Activated naive CD4-positive, alpha-beta T cell treated with anti-CD3 and anti-CD28 coated beads for 36 hours (primary cell): ENCODE results near the gene BAK1. TPM values are rescaled to one million over a fixed set of nuclear protein-coding genes. Genes with fewer than 3 reads are reported as not detected.

Experiments
- CTCF ChIA-PET: fragments of 350-600 bp; sonication (Branson Sonifier 250); formaldehyde crosslinking; loops from one replicate; lab custom pipeline; 2021; ENCODE audit warnings: antibody characterized with exemption; lab: Charles Lee
- DNase-seq: peaks from one replicate; pipeline ENCODE4 v3.0.0-alpha.2; 2020
- H3K27ac Mint-ChIP-seq: one replicate; pipeline ENCODE4 v1.8.0; 2021; ENCODE audit warnings: mild to moderate bottlenecking, mixed read lengths
- H3K27me3 Mint-ChIP-seq: one replicate; pipeline ENCODE4 v1.8.0; 2021; ENCODE audit warnings: low read depth, mixed read lengths
- H3K36me3 Mint-ChIP-seq: one replicate; pipeline ENCODE4 v1.8.0; 2021; ENCODE audit warnings: low read depth, mixed read lengths
- H3K4me1 Mint-ChIP-seq: one replicate; pipeline ENCODE4 v1.8.0; 2021; ENCODE audit warnings: low read depth, mixed read lengths
- H3K4me3 Mint-ChIP-seq: one replicate; pipeline ENCODE4 v1.8.0; 2021; ENCODE audit warnings: mild to moderate bottlenecking, moderate library complexity, mixed read lengths
- H3K9me3 Mint-ChIP-seq: one replicate; pipeline ENCODE4 v1.8.0; 2021; ENCODE audit warnings: mixed read lengths
- intact Hi-C: fragments of 100-400 bp; cut with micrococcal nuclease; formaldehyde crosslinking; loops from one replicate; pipeline ENCODE4 v1.15.1; 2023
- total RNA-seq, 2 experiments: library from RNA; stranded (reverse); gene quantifications; one replicate each; pipeline ENCODE4 v1.2.3, GENCODE V29; 2021

Gene BAK1
- 10 to 100 TPM; 38.3 to 41.1 TPM for total RNA-seq

GRCh38 chr6:33579828-33580714 lies at the start of gene BAK1:
Gene BAK1 (minus strand): TSS chr6:33580276. CDS start chr6:33577604, 2,672 bp downstream.
- H3K27ac Mint-ChIP-seq = peak within 1 kb of the TSS; percentile 96
- peak; percentile 92 for DNase-seq
- intact Hi-C loops = loop anchor here (1.0 to 10.0 kb wide), 6 partner anchors 9 to 605 kb away; partner anchors contain the start of genes B3GALT4, CUTA, HSD17B8 and KIFC1
- peaks cover 35% of the 10 kb centered on the region for H3K4me1 Mint-ChIP-seq
- no peaks in the 10 kb centered on the region for H3K27me3 Mint-ChIP-seq
- CTCF ChIA-PET = interaction anchor here (0.6 to 1.8 kb wide), 14 partner anchors 10 to 140 kb away, joined by 3 to 6 read pairs (median 3); partner anchors contain the start of genes ITPR3 and UQCC2
- H3K9me3 Mint-ChIP-seq = no peaks in the 10 kb centered on the region
- peak within 1 kb of the TSS; percentile 86 for H3K4me3 Mint-ChIP-seq
- H3K36me3 Mint-ChIP-seq = peaks cover 25% of the 10 kb centered on the region

DNA sequence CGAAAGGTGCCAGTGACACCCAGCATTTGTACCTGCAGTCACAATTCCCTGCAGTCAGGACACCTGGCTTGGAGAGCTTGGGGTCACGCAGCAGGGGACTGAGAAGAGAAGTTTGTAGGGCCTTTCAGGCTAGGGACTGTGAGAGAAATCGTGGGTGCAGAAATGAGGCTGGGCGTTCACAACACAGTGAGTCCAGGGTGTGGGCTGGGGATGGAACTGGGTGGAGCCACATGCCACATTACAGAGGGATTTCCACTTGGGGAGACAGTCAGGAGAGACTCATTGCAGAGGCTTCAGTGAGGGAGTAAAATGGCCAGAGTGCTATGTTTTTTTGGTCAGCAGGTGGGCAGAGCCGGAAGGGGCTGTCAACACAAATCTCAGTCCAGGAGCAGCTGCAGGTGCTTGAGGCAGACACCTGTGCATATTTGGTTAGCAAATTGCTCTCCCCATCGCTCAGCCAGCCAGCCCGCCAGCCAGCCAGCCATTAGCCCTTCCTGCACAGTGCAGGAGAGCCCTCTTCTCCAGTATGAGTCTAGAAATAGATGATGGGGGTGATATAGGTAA lies 48.4 kb upstream of the BAK1 start:
- Mint-ChIP-seq H3K4me3 (no peak overlapping the region), H3K27me3 (no peaks in the 10 kb centered on the region), H3K9me3 (no peaks in the 10 kb centered on the region), H3K4me1 (peaks cover 69% of the 10 kb centered on the region), H3K27ac (no peak overlapping the region), H3K36me3 (no peaks in the 10 kb centered on the region)
- DNase-seq = no peak
- intact Hi-C loops = no loop called here
- CTCF ChIA-PET = no interaction called here

DNA sequence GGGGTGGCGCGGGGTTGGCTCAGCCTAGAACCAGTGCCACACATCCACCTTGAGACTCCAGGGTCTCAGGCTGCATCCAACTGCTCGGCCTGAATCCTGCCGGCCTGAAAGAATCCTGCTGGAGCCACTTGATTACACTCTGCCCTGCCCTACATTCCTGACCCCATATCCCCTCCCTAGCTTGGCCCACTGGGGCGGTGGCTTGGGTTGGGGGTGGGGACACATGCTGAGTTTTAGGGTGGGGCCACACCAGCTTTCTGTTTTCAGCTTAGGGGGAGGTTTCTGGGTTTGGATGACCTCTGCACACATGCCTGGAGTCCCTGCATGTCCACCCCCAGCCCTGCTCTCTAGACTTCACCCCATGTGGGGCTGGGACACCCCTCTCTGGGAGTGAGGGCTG lies 47.8 kb upstream of the BAK1 start:
- H3K4me3 Mint-ChIP-seq = no peak overlapping the region
- H3K4me1 Mint-ChIP-seq = peaks cover 70% of the 10 kb centered on the region
- H3K27me3 Mint-ChIP-seq = no peaks in the 10 kb centered on the region
- intact Hi-C loops = no loop called here
- no peak for DNase-seq
- CTCF ChIA-PET = no interaction called here
- H3K27ac Mint-ChIP-seq = no peak overlapping the region
- H3K36me3 Mint-ChIP-seq = no peaks in the 10 kb centered on the region
- H3K9me3 Mint-ChIP-seq = no peaks in the 10 kb centered on the region

- Mint-ChIP-seq H3K27me3 (no peaks in the 10 kb centered on the region), H3K4me1 (peaks cover 65% of the 10 kb centered on the region), H3K9me3 (no peaks in the 10 kb centered on the region), H3K27ac (peak overlapping the region; percentile 26), H3K4me3 (no peak overlapping the region), H3K36me3 (no peaks in the 10 kb centered on the region)
- no peak for DNase-seq
- intact Hi-C loops = no loop called here
- CTCF ChIA-PET = interaction anchor here (1.4 kb wide), 1 partner anchor 17 kb away, joined by 5 read pairs; no protein-coding TSS in a partner anchor
Observed at GRCh38 chr6:33624856-33625255, 44.8 kb upstream of the BAK1 start.

- Mint-ChIP-seq H3K27me3 (no peaks in the 10 kb centered on the region), H3K9me3 (no peaks in the 10 kb centered on the region), H3K4me1 (peaks cover 67% of the 10 kb centered on the region), H3K27ac (peak overlapping the region; percentile 70), H3K36me3 (no peaks in the 10 kb centered on the region), H3K4me3 (peak overlapping the region; percentile 89)
- intact Hi-C loops = no loop called here
- no peak for DNase-seq
- CTCF ChIA-PET = interaction anchor here (1.4 kb wide), 1 partner anchor 16 kb away, joined by 5 read pairs; no protein-coding TSS in a partner anchor
Observed at GRCh38 chr6:33623895-33624381, 43.9 kb upstream of the BAK1 start.

DNA sequence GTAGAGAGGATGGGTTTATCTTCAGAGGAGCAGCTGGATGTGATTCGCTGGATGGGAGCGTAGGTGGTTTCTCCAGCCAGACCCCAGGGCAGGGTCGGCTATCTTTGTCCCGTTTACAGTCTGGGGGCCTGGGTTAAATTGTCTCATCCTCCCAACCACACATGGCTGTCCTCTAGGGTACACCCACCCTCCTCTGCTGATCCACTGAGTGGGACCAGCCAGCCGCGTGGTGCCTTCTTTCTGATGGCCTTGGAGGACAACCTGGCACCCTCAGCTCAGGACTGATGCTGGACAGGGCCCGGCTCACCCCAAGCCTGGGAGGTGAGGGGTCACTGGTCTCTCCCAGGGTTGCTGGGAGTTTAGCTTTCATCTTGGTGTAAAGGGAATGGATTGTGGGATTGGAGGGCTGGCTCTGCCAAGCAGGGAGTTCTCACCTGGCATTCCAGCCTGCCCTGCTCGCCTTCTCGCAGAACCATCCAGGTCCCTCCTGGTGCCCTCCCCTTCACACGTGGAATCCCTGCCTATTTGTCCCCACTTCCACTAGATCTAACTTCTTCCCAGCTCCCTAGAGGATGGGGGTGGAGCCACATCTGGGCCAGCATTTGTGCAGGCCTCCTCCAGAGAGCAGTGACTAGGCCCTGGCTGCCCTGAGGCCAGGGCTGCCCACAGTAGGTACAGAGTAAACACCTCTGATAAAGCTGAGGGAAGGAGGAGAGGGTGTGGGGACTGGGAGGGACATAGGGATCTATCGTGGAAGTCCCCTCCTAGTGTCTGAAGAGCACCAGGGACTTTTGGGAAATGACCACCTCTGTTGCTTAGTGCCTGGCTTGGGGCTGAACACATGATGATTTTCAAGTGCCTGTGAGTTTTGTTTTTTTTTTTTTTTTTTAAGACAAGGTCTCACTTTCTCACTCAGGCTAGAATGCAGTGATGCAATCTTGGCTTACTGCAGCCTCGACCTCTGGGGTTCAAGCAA lies 42.7 kb upstream of the BAK1 start:
- Mint-ChIP-seq H3K27ac (peak overlapping the region; percentile 78), H3K9me3 (no peaks in the 10 kb centered on the region), H3K27me3 (no peaks in the 10 kb centered on the region), H3K36me3 (no peaks in the 10 kb centered on the region), H3K4me3 (peak overlapping the region; percentile 89), H3K4me1 (peaks cover 60% of the 10 kb centered on the region)
- CTCF ChIA-PET = interaction anchor here (1.1 to 2.9 kb wide), 4 partner anchors 9 to 37 kb away, joined by 3 to 11 read pairs (median 5); no protein-coding TSS in a partner anchor
- intact Hi-C loops = no loop called here
- no peak for DNase-seq

- H3K36me3 Mint-ChIP-seq = no peaks in the 10 kb centered on the region
- CTCF ChIA-PET = interaction anchor here (0.9 to 2.9 kb wide), 9 partner anchors 10 to 90 kb away, joined by 3 to 11 read pairs (median 5); partner anchors contain the start of genes BAK1 and UQCC2
- DNase-seq = peak; percentile 53
- no peaks in the 10 kb centered on the region for H3K27me3 Mint-ChIP-seq
- H3K9me3 Mint-ChIP-seq = no peaks in the 10 kb centered on the region
- H3K27ac Mint-ChIP-seq = peak overlapping the region; percentile 78
- H3K4me3 Mint-ChIP-seq = peak overlapping the region; percentile 89
- intact Hi-C loops = loop anchor here (1.0 to 2.0 kb wide), 3 partner anchors 10 to 230 kb away; no protein-coding TSS in a partner anchor
- peaks cover 57% of the 10 kb centered on the region for H3K4me1 Mint-ChIP-seq
Observed at GRCh38 chr6:33621711-33622388, 41.8 kb upstream of the BAK1 start.

DNA sequence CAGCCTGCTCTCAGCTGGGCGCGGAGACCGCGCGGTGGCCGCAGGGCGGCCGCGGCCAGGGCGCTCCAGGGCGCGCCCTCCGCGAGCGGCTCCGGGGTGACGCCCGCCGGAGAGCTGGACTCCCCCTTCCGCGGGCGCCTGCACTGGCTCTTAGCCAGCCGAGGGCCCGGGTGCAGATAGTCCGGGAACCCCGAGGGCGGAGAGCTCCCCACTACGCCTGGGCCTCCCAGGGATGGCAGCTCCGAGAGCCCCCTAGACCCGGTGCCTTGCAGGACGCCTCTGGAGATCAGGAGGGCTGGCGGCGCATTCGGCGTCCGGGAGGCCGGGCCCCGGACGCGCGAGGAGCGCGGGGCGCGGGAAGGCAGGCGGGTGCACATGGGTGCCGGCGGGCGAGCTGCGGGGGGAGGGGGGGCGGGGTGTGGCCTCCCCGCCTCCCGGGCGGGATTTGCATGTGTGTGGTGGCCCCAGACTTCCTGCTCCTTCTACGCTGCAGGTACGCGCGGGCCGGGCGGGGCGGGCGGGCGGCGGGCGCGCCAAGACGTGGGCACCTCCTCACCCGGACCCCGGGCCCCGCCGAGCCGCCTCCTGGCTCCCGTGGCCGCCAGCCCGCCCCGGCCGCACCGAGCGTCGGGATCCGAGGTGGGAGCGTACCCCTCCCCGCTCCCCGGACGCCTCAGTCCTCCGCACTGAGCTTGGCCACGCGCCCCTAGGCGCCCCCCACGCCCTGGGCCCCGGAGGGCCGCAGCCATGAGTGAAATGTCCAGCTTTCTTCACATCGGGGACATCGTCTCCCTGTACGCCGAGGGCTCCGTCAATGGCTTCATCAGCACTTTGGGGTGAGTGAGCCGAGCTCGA lies 41.0 kb upstream of the BAK1 start, which contains the start of gene ITPR3:
Gene ITPR3 (plus strand): TSS at position 467 of the 855 bp plus-strand sequence. CDS start 281 bp downstream, at position 748.
- Mint-ChIP-seq H3K9me3 (no peaks in the 10 kb centered on the region), H3K27ac (peak within 1 kb of the TSS; percentile 78), H3K4me1 (peaks cover 53% of the 10 kb centered on the region), H3K4me3 (peak within 1 kb of the TSS; percentile 89), H3K27me3 (no peaks in the 10 kb centered on the region), H3K36me3 (no peaks in the 10 kb centered on the region)
- intact Hi-C loops = loop anchor here (1.0 to 2.0 kb wide), 3 partner anchors 11 to 229 kb away; no protein-coding TSS in a partner anchor
- CTCF ChIA-PET = interaction anchor here (0.9 to 2.9 kb wide), 10 partner anchors 10 to 90 kb away, joined by 3 to 11 read pairs (median 4); partner anchors contain the start of genes BAK1 and UQCC2
- DNase-seq = peak; percentile 77

DNA sequence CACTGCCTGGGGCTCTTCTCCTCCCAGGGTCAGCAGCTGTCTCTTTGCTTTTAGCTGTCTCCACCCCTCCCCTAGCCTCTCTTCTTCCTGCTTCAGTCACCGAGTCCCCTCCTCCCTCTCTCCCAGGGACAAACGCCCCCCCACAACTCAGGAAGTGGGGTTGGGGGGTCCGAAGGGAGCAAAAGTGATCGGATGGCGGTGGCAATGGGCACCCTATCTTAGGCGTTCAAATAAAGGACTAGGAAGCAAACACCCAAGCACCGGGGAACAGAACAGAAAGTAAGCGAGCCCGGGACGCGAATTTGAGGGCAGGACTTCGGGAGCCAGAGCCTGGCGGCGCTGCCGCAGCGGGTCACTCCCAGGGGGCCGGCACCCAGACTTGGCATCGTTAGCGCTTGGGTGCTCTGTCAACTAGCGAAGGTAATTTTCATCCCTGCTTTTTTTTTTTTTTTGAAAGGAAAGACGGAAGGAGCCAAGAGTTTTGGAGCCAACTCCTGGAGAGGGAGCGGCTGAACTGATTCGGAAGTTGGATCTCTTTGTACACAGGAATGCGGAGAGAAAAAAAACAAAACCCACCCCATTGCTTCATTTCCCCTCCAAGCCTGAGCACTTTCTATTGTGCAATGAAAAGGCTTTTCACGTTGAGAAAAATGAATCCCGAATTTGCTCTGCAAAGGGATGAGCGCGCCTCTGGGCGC lies 40.2 kb upstream of the BAK1 start:
- CTCF ChIA-PET = interaction anchor here (1.2 to 2.9 kb wide), 6 partner anchors 9 to 91 kb away, joined by 3 to 11 read pairs (median 4); partner anchors contain the start of genes BAK1 and UQCC2
- Mint-ChIP-seq H3K27me3 (no peaks in the 10 kb centered on the region), H3K4me1 (peaks cover 47% of the 10 kb centered on the region), H3K9me3 (no peaks in the 10 kb centered on the region), H3K4me3 (peak overlapping the region; percentile 86), H3K27ac (peak overlapping the region; percentile 75), H3K36me3 (no peaks in the 10 kb centered on the region)
- intact Hi-C loops = loop anchor here (2.0 kb wide), 1 partner anchor 80 kb away; no protein-coding TSS in a partner anchor
- DNase-seq = peak; percentile 43
